ENCODE data around the gene CFTR. TPM values are rescaled to one million over a fixed set of nuclear protein-coding genes. Genes with fewer than 3 reads are reported as not detected.
"Not testable (repeated sequence)": the region's sequence is repeated elsewhere in the genome, so short reads cannot be mapped to it uniquely, and the experiment has no call there.

CFTR gene
- total RNA-seq, 1 donor, result 0.43 TPM

GRCh38 chr7:117458977-117459583 is 20.7 kb upstream of the CFTR start:
- DNase-seq (ENCODE audit: low read depth), result peak; percentile 57
- H3K4me3 ChIP-seq (ENCODE audit: low read depth, low read length), result no peak overlapping the region
- peak; percentile 66 for TF ChIP-seq CTCF (IDR thresholded peaks at IDR 0.05; ENCODE audit: insufficient read depth, low read depth, low read length)

DNA sequence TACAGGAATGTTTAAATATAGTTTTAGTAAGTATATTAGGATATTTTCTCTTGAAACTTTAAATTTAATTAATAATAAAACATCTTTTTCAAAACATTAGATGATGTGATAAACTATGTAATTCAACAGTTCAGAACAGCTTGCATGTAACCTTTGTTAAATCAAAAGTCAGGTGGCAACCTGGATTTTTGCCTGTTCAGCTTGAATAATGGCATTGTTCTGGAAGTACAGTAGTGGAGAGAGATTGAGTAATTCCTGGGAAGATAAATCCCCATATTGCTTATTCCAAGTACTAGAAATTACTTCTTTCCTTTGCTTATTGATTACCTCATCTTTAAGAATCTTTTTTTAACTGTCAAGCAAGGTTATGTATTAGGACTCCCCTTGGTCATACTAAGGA is 20.1 kb upstream of the CFTR start:
- TF ChIP-seq CTCF (IDR thresholded peaks at IDR 0.05; ENCODE audit: insufficient read depth, low read depth, low read length), result no peak
- no peak for DNase-seq (ENCODE audit: low read depth)
- H3K4me3 ChIP-seq (ENCODE audit: low read depth, low read length), result no peak overlapping the region

DNA sequence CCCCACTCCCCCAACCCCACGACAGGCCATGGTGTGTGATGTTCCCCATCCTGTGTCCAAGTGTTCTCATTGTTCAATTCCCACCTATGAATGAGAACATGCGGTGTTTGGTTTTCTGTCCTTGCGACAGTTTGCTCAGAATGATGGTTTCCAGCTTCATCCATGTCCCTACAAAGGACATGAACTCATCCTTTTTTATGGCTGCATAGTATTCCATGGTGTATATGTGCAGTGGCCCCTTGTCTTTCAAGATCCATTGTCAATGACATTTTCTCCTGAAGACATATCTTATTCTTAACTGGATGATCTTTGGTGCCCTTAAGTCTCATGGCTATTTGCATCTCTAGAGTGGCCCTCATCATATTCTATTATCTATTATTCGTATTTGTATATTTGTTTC is 19.0 kb upstream of the CFTR start:
- DNase-seq (ENCODE audit: low read depth), result not testable (repeated sequence)

GRCh38 chr7:117468174-117468573 is 11.7 kb upstream of the CFTR start:
- no peak for TF ChIP-seq CTCF (IDR thresholded peaks at IDR 0.05; ENCODE audit: insufficient read depth, low read depth, low read length)
- no peak overlapping the region for H3K4me3 ChIP-seq (ENCODE audit: low read depth, low read length)
- DNase-seq (ENCODE audit: low read depth), result no peak

More for the DNA sequence above, 19.0 kb upstream of the CFTR start:
- H3K4me3 ChIP-seq (ENCODE audit: low read depth, low read length), result not testable (repeated sequence)

- DNase-seq (ENCODE audit: low read depth), result no peak
- H3K4me3 ChIP-seq (ENCODE audit: low read depth, low read length), result no peak overlapping the region
- no peak for TF ChIP-seq CTCF (IDR thresholded peaks at IDR 0.05; ENCODE audit: insufficient read depth, low read depth, low read length)
Observed at GRCh38 chr7:117470777-117471176, 9.0 kb upstream of the CFTR start.

DNA sequence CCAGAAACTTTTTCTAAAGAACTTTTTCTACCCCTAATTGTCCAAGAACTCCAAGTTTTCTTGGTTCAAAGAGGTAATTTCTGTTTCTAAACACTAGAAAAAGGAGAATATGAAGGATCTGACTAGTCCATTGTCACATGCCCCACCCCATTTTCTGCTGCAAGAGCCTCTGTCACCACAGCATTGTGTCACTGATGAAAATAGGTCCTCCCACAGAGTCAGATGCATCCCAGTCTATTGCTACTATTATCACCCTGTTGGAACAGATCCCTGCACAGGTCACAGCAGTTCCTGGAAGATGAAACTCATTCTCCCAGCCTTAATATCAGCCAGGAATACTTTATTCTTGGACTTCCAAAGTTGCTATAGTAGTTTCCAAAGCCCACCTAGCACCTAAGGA is 7.5 kb upstream of the CFTR start:
- DNase-seq (ENCODE audit: low read depth), result no peak
- no peak for TF ChIP-seq CTCF (IDR thresholded peaks at IDR 0.05; ENCODE audit: insufficient read depth, low read depth, low read length)
- H3K4me3 ChIP-seq (ENCODE audit: low read depth, low read length), result no peak overlapping the region

- H3K4me3 ChIP-seq (ENCODE audit: low read depth, low read length), result no peak overlapping the region
- TF ChIP-seq CTCF (IDR thresholded peaks at IDR 0.05; ENCODE audit: insufficient read depth, low read depth, low read length), result no peak
- DNase-seq (ENCODE audit: low read depth), result peak; percentile 42
Observed at GRCh38 chr7:117476557-117477215, 3.1 kb upstream of the CFTR start.

All from fibroblast of villous mesenchyme (primary cell).